ENCODE results near the gene CSNK1A1.

GRCh38 chr5:149532413-149532812 lies 18.8 kb downstream of the CSNK1A1 start:
- TF ChIP-seq, protein P1, sequence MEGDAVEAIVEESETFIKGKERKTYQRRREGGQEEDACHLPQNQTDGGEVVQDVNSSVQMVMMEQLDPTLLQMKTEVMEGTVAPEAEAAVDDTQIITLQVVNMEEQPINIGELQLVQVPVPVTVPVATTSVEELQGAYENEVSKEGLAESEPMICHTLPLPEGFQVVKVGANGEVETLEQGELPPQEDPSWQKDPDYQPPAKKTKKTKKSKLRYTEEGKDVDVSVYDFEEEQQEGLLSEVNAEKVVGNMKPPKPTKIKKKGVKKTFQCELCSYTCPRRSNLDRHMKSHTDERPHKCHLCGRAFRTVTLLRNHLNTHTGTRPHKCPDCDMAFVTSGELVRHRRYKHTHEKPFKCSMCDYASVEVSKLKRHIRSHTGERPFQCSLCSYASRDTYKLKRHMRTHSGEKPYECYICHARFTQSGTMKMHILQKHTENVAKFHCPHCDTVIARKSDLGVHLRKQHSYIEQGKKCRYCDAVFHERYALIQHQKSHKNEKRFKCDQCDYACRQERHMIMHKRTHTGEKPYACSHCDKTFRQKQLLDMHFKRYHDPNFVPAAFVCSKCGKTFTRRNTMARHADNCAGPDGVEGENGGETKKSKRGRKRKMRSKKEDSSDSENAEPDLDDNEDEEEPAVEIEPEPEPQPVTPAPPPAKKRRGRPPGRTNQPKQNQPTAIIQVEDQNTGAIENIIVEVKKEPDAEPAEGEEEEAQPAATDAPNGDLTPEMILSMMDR (IDR thresholded peaks at IDR 0.05 in 4 of 5, conservative IDR thresholded peaks at IDR 0.05 in 1 of 5): no peak
- TF ChIP-seq POLR2A (IDR thresholded peaks at IDR 0.05): no peak
